Activated naive CD8-positive, alpha-beta T cell treated with anti-CD3 and anti-CD28 coated beads for 36 hours (primary cell): ENCODE results near the gene GPR137B. TPM values are rescaled to one million over a fixed set of nuclear protein-coding genes. Genes with fewer than 3 reads are reported as not detected.

Experiments
- DNase-seq: peaks from one replicate; pipeline ENCODE4 v3.0.0; 2021
- H3K27ac Mint-ChIP-seq: one replicate; pipeline ENCODE4 v1.8.0; 2022; ENCODE audit warnings: mild to moderate bottlenecking, moderate library complexity, mixed read lengths
- H3K27me3 Mint-ChIP-seq: one replicate; pipeline ENCODE4 v1.8.0; 2022; ENCODE audit warnings: mild to moderate bottlenecking, mixed read lengths
- H3K36me3 Mint-ChIP-seq: one replicate; pipeline ENCODE4 v1.8.0; 2021; ENCODE audit warnings: mild to moderate bottlenecking, mixed read lengths
- H3K4me1 Mint-ChIP-seq: one replicate; pipeline ENCODE4 v1.8.0; 2021; ENCODE audit warnings: mixed read lengths
- H3K4me3 Mint-ChIP-seq: one replicate; pipeline ENCODE4 v1.8.0; 2022; ENCODE audit warnings: mild to moderate bottlenecking, moderate library complexity, mixed read lengths
- H3K9me3 Mint-ChIP-seq: one replicate; pipeline ENCODE4 v1.8.0; 2022; ENCODE audit warnings: mixed read lengths
- total RNA-seq, 2 experiments: library from RNA; stranded (reverse); gene quantifications; one replicate each; pipeline ENCODE4 v1.2.3, GENCODE V29; 2021

GPR137B gene
- total RNA-seq, 2 experiments from 2014 or later: 4.6 to 4.7 TPM

DNA sequence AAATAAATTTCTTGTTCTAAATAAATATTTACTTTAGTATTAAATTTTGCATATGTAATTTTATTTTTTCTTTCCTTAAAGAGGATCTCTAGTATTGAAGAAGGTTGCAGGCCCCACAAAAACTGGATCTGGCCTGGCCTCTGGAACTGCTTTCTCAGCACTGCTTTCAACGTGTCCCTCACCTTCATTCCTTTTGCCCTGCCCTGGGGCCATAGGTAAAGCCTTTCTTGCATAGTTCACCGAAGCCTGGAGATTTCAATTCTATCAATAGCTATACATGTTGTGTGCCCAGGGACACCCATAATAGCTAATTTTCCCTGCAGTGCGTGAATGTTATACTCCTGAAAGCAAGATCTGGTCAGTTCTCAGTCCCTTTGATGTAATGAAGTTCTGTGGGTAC is 12.0 kb upstream of the GPR137B start:
- Mint-ChIP-seq H3K36me3 (no peaks in the 10 kb centered on the region), H3K27ac (no peak overlapping the region), H3K4me1 (no peaks in the 10 kb centered on the region), H3K27me3 (peaks cover 40% of the 10 kb centered on the region), H3K9me3 (no peaks in the 10 kb centered on the region), H3K4me3 (no peak overlapping the region)
- no peak for DNase-seq

GRCh38 chr1:236131916-236132315 is 10.4 kb upstream of the GPR137B start:
- no peaks in the 10 kb centered on the region for H3K4me1 Mint-ChIP-seq
- H3K27me3 Mint-ChIP-seq: peaks cover 49% of the 10 kb centered on the region
- no peak for DNase-seq
- no peak overlapping the region for H3K27ac Mint-ChIP-seq
- no peaks in the 10 kb centered on the region for H3K36me3 Mint-ChIP-seq
- H3K9me3 Mint-ChIP-seq: no peaks in the 10 kb centered on the region
- no peak overlapping the region for H3K4me3 Mint-ChIP-seq

DNA sequence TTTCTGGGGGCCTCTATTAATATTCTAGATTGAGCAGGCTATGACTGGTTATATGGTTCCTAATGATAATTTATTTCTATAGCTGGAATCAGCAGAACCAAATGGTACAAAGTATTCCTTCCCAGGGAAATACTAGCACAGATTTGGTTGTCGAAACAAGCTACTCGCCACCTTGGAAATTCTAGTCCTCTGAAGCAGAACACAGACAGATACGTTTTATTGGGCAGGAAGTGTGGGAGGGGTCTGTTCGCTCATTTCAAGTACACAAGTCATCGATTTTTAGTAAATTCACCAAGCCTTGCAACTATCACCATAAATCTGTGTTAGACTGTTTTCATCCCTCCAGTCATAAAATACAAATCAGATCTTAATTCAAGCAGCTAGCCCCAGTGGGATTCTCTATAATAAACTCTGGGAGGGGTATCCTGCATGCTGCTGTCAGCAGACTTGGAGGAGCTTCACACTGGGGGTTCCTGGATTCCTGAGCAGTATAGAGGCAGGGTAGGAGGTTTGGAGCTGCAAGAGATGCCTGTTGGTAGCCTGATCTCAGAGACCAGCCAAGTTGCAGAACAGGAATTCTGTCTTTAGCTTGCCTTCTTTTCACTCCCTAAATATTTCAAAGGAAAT is 9.8 kb upstream of the GPR137B start:
- Mint-ChIP-seq H3K27ac (no peak overlapping the region), H3K4me3 (no peak overlapping the region), H3K36me3 (no peaks in the 10 kb centered on the region), H3K9me3 (no peaks in the 10 kb centered on the region), H3K27me3 (peaks cover 54% of the 10 kb centered on the region), H3K4me1 (no peaks in the 10 kb centered on the region)
- DNase-seq: no peak

DNA sequence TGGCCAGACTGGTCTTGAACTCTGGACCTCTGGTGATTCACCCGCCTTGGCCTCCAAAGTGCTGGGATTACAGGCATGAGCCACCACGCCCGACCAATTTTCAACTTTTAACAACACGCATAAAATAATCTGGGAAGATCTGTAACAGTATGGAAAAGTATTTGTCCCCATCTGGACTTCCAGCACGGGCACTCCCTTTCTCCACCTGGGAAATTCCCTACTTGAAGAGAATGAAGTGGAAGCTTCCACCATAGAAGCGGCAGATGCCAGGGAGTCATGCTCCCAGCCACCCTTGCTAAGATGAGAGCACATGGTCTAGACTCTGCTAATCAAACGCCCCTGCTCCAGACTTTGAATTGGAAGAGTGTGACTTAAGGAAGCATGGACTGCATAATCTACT is 9.0 kb upstream of the GPR137B start:
- peaks cover 54% of the 10 kb centered on the region for H3K27me3 Mint-ChIP-seq
- H3K27ac Mint-ChIP-seq: no peak overlapping the region
- H3K36me3 Mint-ChIP-seq: no peaks in the 10 kb centered on the region
- no peak overlapping the region for H3K4me3 Mint-ChIP-seq
- no peak for DNase-seq
- no peaks in the 10 kb centered on the region for H3K4me1 Mint-ChIP-seq
- H3K9me3 Mint-ChIP-seq: no peaks in the 10 kb centered on the region

DNA sequence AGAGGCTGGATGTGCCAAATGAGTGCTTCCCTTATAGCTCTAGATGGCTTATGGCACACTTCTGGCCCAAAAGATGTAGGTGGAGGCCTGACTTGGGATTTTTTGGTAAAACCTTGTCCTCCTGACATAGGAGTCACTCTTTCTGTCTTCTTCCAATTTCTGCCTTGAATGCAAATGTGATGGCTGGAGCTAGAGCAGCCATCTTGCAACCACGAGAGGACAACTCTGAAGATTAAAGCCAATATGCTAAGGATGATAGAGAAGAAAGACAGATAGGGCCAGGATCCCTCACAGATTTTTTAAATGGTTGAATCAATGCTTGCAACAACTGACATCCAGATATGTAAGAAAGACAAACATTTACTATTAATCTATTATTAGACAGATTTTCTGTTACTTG is 8.5 kb upstream of the GPR137B start:
- no peak for DNase-seq
- Mint-ChIP-seq H3K4me3 (no peak overlapping the region), H3K27me3 (peaks cover 59% of the 10 kb centered on the region), H3K4me1 (no peaks in the 10 kb centered on the region), H3K9me3 (no peaks in the 10 kb centered on the region), H3K27ac (no peak overlapping the region), H3K36me3 (no peaks in the 10 kb centered on the region)

GRCh38 chr1:236137285-236137852 is 5.0 kb upstream of the GPR137B start:
- H3K36me3 Mint-ChIP-seq: no peaks in the 10 kb centered on the region
- H3K27me3 Mint-ChIP-seq: peaks cover 73% of the 10 kb centered on the region
- H3K27ac Mint-ChIP-seq: no peak overlapping the region
- H3K9me3 Mint-ChIP-seq: no peaks in the 10 kb centered on the region
- H3K4me1 Mint-ChIP-seq: peaks cover 5% of the 10 kb centered on the region
- no peak for DNase-seq
- no peak overlapping the region for H3K4me3 Mint-ChIP-seq

DNA sequence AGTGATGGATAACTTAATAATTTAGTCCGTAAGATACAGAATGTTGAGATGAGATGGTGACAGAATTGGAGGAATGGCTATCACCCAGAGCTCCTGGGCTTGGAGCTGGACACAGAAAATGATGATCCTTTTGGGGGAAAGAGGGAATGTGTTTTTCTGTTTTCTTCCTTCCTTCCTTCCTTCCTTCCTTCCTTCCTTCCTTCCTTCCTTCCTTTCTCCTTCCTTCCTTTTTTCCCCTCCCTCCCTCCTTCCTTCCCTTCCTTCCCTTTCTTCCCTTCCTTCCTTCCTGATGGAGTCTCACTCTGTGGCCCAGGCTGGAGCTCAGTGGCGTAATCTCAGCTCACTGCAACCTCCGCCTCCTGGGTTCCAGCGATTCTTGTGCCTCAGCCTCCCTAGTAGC is 2.8 kb upstream of the GPR137B start:
- DNase-seq: no peak
- Mint-ChIP-seq H3K27me3 (peaks cover 67% of the 10 kb centered on the region), H3K27ac (no peak overlapping the region), H3K4me3 (no peak overlapping the region), H3K36me3 (no peaks in the 10 kb centered on the region), H3K4me1 (peaks cover 15% of the 10 kb centered on the region), H3K9me3 (no peaks in the 10 kb centered on the region)

- Mint-ChIP-seq H3K27me3 (peaks cover 56% of the 10 kb centered on the region), H3K27ac (no peak overlapping the region)
Measured at GRCh38 chr1:236140705-236141446, 1.5 kb upstream of the GPR137B start.

GRCh38 chr1:236141447-236142252 is 689 bp upstream of the GPR137B start:
- Mint-ChIP-seq H3K9me3 (no peaks in the 10 kb centered on the region), H3K27me3 (peaks cover 51% of the 10 kb centered on the region), H3K4me1 (peaks cover 20% of the 10 kb centered on the region), H3K4me3 (peak overlapping the region; percentile 79), H3K27ac (no peak overlapping the region), H3K36me3 (no peaks in the 10 kb centered on the region)
- DNase-seq: no peak

More at GRCh38 chr1:236140705-236141446, 1.5 kb upstream of the GPR137B start:
- Mint-ChIP-seq H3K9me3 (no peaks in the 10 kb centered on the region), H3K4me3 (peak overlapping the region; percentile 79), H3K4me1 (peaks cover 20% of the 10 kb centered on the region), H3K36me3 (no peaks in the 10 kb centered on the region)
- no peak for DNase-seq

GRCh38 chr1:236143104-236143948 is 987 bp downstream of the GPR137B start:
- Mint-ChIP-seq H3K4me3 (peak overlapping the region; percentile 85), H3K36me3 (no peaks in the 10 kb centered on the region), H3K4me1 (peaks cover 22% of the 10 kb centered on the region), H3K9me3 (no peaks in the 10 kb centered on the region), H3K27ac (peak overlapping the region; percentile 62), H3K27me3 (peaks cover 40% of the 10 kb centered on the region)
- peak; percentile 30 for DNase-seq

GRCh38 chr1:236144033-236144432 is 1.7 kb downstream of the GPR137B start:
- DNase-seq: no peak
- Mint-ChIP-seq H3K36me3 (no peaks in the 10 kb centered on the region), H3K9me3 (no peaks in the 10 kb centered on the region), H3K4me3 (peak overlapping the region; percentile 85), H3K27me3 (peaks cover 33% of the 10 kb centered on the region), H3K27ac (no peak overlapping the region), H3K4me1 (peaks cover 26% of the 10 kb centered on the region)

DNA sequence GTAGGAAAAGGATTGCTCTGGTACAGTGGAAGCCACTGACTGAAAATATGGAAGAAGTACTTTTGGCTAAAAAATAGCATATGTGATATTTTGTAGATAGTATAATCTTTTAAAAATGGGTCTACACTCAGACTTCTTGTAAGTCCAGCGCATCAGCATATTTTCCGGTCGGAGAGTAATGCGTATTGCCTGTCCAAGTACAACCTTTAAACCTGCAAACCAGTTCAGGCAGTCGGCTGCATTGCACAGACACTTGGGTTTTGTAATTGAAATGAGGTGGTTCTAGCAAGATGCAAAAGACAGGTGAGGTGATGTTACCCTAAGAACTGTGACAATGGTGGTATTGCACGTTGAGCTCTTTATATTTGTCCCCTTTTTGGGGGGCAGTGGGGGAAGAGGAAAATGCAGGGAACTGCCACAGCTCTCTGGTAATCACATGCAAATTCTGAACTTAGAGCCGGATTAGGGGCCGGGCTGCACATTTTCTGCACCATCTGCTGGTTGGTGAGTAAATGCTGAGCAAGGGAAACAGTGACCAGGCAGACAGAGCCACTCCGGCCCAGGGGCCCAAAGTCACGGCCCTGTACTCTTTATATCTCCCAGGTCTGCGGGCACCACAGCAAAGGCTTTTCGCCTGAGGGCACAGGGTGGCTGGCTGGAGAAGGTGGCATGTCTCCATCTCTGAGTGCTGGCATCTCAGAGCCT is 2.3 kb downstream of the GPR137B start:
- no peak for DNase-seq
- H3K9me3 Mint-ChIP-seq: no peaks in the 10 kb centered on the region
- no peaks in the 10 kb centered on the region for H3K36me3 Mint-ChIP-seq

GRCh38 chr1:236147068-236147467 is 4.7 kb downstream of the GPR137B start:
- Mint-ChIP-seq H3K4me3 (no peak overlapping the region), H3K27ac (no peak overlapping the region), H3K27me3 (peaks cover 6% of the 10 kb centered on the region), H3K9me3 (no peaks in the 10 kb centered on the region), H3K36me3 (no peaks in the 10 kb centered on the region), H3K4me1 (peaks cover 21% of the 10 kb centered on the region)
- no peak for DNase-seq

More for the DNA sequence above, 2.3 kb downstream of the GPR137B start:
- Mint-ChIP-seq H3K27me3 (peaks cover 28% of the 10 kb centered on the region), H3K4me3 (peak overlapping the region; percentile 85), H3K4me1 (peaks cover 26% of the 10 kb centered on the region), H3K27ac (no peak overlapping the region)
